A204.1 (cell line): ENCODE data around the gene RPS21.

ENCODE experiments used
- FAIRE-seq: peaks from 2 replicates; lab custom pipeline; 2012; peaks lifted over from hg19 to GRCh38; lab: Jason Lieb, UNC

The RPS21 gene

GRCh38 chr20:62378215-62378614 is 8.7 kb upstream of the RPS21 start:
- no peak for FAIRE-seq

- no peak for FAIRE-seq
These were observed 5.6 kb upstream of the RPS21 start for GRCh38 chr20:62381202-62381797.

GRCh38 chr20:62381842-62382241 is 5.1 kb upstream of the RPS21 start:
- no peak for FAIRE-seq

GRCh38 chr20:62382306-62383198 is 4.4 kb upstream of the RPS21 start:
- FAIRE-seq: no peak

- FAIRE-seq: no peak
These were observed 463 bp downstream of the RPS21 start for GRCh38 chr20:62387219-62387913.

GRCh38 chr20:62387933-62388635 is 1.2 kb downstream of the RPS21 start:
- FAIRE-seq: no peak

- FAIRE-seq: no peak
These were observed 2.1 kb downstream of the RPS21 start for GRCh38 chr20:62388839-62389600.

- FAIRE-seq: no peak
These were observed 2.7 kb downstream of the RPS21 start for GRCh38 chr20:62389601-62390087.

- FAIRE-seq: no peak
These were observed 3.6 kb downstream of the RPS21 start for GRCh38 chr20:62390317-62391164.

- FAIRE-seq: no peak
These were observed 4.5 kb downstream of the RPS21 start for GRCh38 chr20:62391165-62392076.

- no peak for FAIRE-seq
These were observed 5.1 kb downstream of the RPS21 start for GRCh38 chr20:62392077-62392418.

GRCh38 chr20:62392621-62393334 is 5.9 kb downstream of the RPS21 start:
- FAIRE-seq: no peak

- FAIRE-seq: no peak
These were observed 6.4 kb downstream of the RPS21 start for GRCh38 chr20:62393335-62393665.

- FAIRE-seq: no peak
These were observed 6.9 kb downstream of the RPS21 start for GRCh38 chr20:62393830-62394229.

- no peak for FAIRE-seq
These were observed 7.6 kb downstream of the RPS21 start for GRCh38 chr20:62394248-62395245.

- FAIRE-seq: no peak
These were observed 8.7 kb downstream of the RPS21 start for GRCh38 chr20:62395311-62396242.
